Body of pancreas (tissue), 4 donors: ENCODE results near the gene ST3GAL4.

ENCODE experiments used
- CTCF ChIP-seq, 7 experiments: fragments of 450-650 bp in 4 of 7; fragments of 200-600 bp in 3 of 7; sonication (generic) in 3 of 7; IDR thresholded peaks; one replicate each; pipeline ENCODE4 v1.5.1; 2016 to 2019; ENCODE audit warnings: antibody characterized with exemption in 7 of 7
- POLR2A ChIP-seq, 3 donors: fragments of 450-650 bp; IDR thresholded peaks; one replicate each; pipeline ENCODE4 v1.6.1; 2016; ENCODE audit warnings: antibody characterized with exemption in 3 of 3, mild to moderate bottlenecking in 2 of 3

GRCh38 chr11:126459691-126460281 lies 104.3 kb downstream of the ST3GAL4 start:
- TF ChIP-seq POLR2A (IDR thresholded peaks at IDR 0.05): no peak
- TF ChIP-seq CTCF (IDR thresholded peaks at IDR 0.05): no peak
